SK-N-SH treated with all-trans-retinoic acid at 6 μM for 48 hours (cell line): ENCODE data around the gene CELF4.

Source experiments
- BACH2 ChIP-seq: fragments of 250-450 bp; sonication (Bioruptor Pico); IDR thresholded peaks from 2 replicates; pipeline ENCODE4 v1.9.0; 2021; ENCODE audit warnings: mild to moderate bottlenecking, borderline replicate concordance
- CSDC2 ChIP-seq: fragments of 250-450 bp; sonication (Bioruptor Pico); IDR thresholded peaks from 2 replicates; pipeline ENCODE4 v1.5.0; 2020; ENCODE audit warnings: mild to moderate bottlenecking, moderate library complexity
- ISL1 ChIP-seq: fragments of 250-450 bp; sonication (Bioruptor Pico); IDR thresholded peaks from 2 replicates; pipeline ENCODE4 v2.1.2; 2022; ENCODE audit warnings: mild to moderate bottlenecking, moderate library complexity
- PATZ1 ChIP-seq: fragments of 250-450 bp; sonication (Bioruptor Pico); IDR thresholded peaks from 2 replicates; pipeline ENCODE4 v1.8.0; 2020; ENCODE audit warnings: mild to moderate bottlenecking, moderate library complexity, borderline replicate concordance
- ZC3H10 ChIP-seq: fragments of 250-450 bp; sonication (Bioruptor Pico); IDR thresholded peaks from 2 replicates; pipeline ENCODE4 v1.5.1; 2021; ENCODE audit warnings: mild to moderate bottlenecking, moderate library complexity
- TF ChIP-seq, protein P1 (sequence below): fragments of 250-450 bp; sonication (Bioruptor Pico); IDR thresholded peaks from 2 replicates; pipeline ENCODE4 v1.5.1; 2020; ENCODE audit warnings: low read depth, mild to moderate bottlenecking, moderate library complexity

- TF ChIP-seq ZC3H10 (CRISPR knock-in tag) (no peak), ISL1 (no peak), CSDC2 (no peak), PATZ1 (CRISPR knock-in tag) (no peak), BACH2 (CRISPR knock-in tag) (no peak)
- TF ChIP-seq, protein P1, sequence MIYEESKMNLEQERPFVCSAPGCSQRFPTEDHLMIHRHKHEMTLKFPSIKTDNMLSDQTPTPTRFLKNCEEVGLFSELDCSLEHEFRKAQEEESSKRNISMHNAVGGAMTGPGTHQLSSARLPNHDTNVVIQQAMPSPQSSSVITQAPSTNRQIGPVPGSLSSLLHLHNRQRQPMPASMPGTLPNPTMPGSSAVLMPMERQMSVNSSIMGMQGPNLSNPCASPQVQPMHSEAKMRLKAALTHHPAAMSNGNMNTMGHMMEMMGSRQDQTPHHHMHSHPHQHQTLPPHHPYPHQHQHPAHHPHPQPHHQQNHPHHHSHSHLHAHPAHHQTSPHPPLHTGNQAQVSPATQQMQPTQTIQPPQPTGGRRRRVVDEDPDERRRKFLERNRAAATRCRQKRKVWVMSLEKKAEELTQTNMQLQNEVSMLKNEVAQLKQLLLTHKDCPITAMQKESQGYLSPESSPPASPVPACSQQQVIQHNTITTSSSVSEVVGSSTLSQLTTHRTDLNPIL (CRISPR knock-in tag), result no peak
Measured at GRCh38 chr18:37430357-37431076, 135.1 kb downstream of the CELF4 start.
